ENCODE results near the gene PWWP2B. TPM values are rescaled to one million over a fixed set of nuclear protein-coding genes. Genes with fewer than 3 reads are reported as not detected.

PWWP2B gene
- total and polyA plus RNA-seq, 10 of the 15 experiments (the other 5 are each of a cell fraction or from before 2014, with no cell fraction given) = 0.04 to 0.87 (median 0.35) TPM; not detected in 4

GRCh38 chr10:132438091-132439024 lies 41.4 kb downstream of the PWWP2B start:
- Histone ChIP-seq H4K20me1 (ENCODE audit: control insufficient read depth, insufficient read depth) (no peaks in the 10 kb centered on the region), H3K27me3 (replicated peaks in 1 of 2; ENCODE audit: control insufficient read depth in 2 of 2, insufficient read depth in 2 of 2, low read length in 1 of 2) (no peaks in the 10 kb centered on the region), H3K36me3 (ENCODE audit: control insufficient read depth in 2 of 2, insufficient read depth in 2 of 2, low read length in 1 of 2) (no peaks in the 10 kb centered on the region), H3K79me2 (ENCODE audit: control insufficient read depth, insufficient read depth, low read length) (no peaks in the 10 kb centered on the region), H3K9me3 (replicated peaks; ENCODE audit: control insufficient read depth, insufficient read depth, low read length) (no peaks in the 10 kb centered on the region), H2AFZ (ENCODE audit: control insufficient read depth, low read depth, low read length) (no peak overlapping the region), H3K4me2 (ENCODE audit: control insufficient read depth, insufficient read depth) (no peak overlapping the region), H3K4me3 (no peak overlapping the region), H3K9ac (ENCODE audit: control insufficient read depth, insufficient read depth, low read length) (no peak overlapping the region), H3K4me1 (ENCODE audit: control insufficient read depth, insufficient read depth, low read length) (no peaks in the 10 kb centered on the region), H3K27ac (ENCODE audit: control insufficient read depth, insufficient read depth) (no peak overlapping the region)
- ChIA-PET POLR2A (no interaction called here), CTCF (no interaction called here), SMC1A (ENCODE audit: uncharacterized antibody, unreplicated experiment) (no interaction called here), RAD21 (ENCODE audit: unreplicated experiment) (no interaction called here)
- 28% methylated on average over 19 of the region's 19 CpGs for WGBS (ENCODE audit: insufficient coverage, insufficient replicate concordance, low lambda C conversion rate, missing lambda C conversion rate)
- no peak for TF ChIP-seq KAT2A (conservative IDR thresholded peaks at IDR 0.05; ENCODE audit: control insufficient read depth, low read depth, low read length)
- no peak for TF ChIP-seq NR2C2 (IDR thresholded peaks at IDR 0.05; ENCODE audit: borderline replicate concordance, control insufficient read depth, insufficient read length, low read depth)
- TF ChIP-seq ZZZ3 (IDR thresholded peaks at IDR 0.05; ENCODE audit: control insufficient read depth, insufficient read length, low read depth) = no peak
- TF ChIP-seq, protein P1, sequence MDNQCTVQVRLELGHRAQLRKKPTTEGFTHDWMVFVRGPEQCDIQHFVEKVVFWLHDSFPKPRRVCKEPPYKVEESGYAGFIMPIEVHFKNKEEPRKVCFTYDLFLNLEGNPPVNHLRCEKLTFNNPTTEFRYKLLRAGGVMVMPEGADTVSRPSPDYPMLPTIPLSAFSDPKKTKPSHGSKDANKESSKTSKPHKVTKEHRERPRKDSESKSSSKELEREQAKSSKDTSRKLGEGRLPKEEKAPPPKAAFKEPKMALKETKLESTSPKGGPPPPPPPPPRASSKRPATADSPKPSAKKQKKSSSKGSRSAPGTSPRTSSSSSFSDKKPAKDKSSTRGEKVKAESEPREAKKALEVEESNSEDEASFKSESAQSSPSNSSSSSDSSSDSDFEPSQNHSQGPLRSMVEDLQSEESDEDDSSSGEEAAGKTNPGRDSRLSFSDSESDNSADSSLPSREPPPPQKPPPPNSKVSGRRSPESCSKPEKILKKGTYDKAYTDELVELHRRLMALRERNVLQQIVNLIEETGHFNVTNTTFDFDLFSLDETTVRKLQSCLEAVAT (IDR thresholded peaks at IDR 0.05) = no peak
- TF ChIP-seq, protein P2, sequence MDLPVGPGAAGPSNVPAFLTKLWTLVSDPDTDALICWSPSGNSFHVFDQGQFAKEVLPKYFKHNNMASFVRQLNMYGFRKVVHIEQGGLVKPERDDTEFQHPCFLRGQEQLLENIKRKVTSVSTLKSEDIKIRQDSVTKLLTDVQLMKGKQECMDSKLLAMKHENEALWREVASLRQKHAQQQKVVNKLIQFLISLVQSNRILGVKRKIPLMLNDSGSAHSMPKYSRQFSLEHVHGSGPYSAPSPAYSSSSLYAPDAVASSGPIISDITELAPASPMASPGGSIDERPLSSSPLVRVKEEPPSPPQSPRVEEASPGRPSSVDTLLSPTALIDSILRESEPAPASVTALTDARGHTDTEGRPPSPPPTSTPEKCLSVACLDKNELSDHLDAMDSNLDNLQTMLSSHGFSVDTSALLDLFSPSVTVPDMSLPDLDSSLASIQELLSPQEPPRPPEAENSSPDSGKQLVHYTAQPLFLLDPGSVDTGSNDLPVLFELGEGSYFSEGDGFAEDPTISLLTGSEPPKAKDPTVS (IDR thresholded peaks at IDR 0.05; ENCODE audit: low read depth, low read length) = no peak
- TF ChIP-seq IKZF2 (IDR thresholded peaks at IDR 0.05) = no peak
- TF ChIP-seq IRF3 (IDR thresholded peaks at IDR 0.05) = no peak
- TF ChIP-seq STAT1 (conservative IDR thresholded peaks at IDR 0.05) = no peak
- no peak for TF ChIP-seq MYC (IDR thresholded peaks at IDR 0.05; ENCODE audit: insufficient read depth, insufficient read length, insufficient replicate concordance, low read length, severe bottlenecking)
- no peak for TF ChIP-seq POLR2A (IDR thresholded peaks at IDR 0.05; ENCODE audit: low read depth, low read length)
- no peak for TF ChIP-seq PML (IDR thresholded peaks at IDR 0.05; ENCODE audit: low read length)
- TF ChIP-seq, protein P3, sequence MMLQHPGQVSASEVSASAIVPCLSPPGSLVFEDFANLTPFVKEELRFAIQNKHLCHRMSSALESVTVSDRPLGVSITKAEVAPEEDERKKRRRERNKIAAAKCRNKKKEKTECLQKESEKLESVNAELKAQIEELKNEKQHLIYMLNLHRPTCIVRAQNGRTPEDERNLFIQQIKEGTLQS (IDR thresholded peaks at IDR 0.05; ENCODE audit: borderline replicate concordance, extremely low read depth, low read depth, low read length) = no peak
- DNase-seq (ENCODE audit: low read depth, low spot score) (no peak), ATAC-seq (no peak), FAIRE-seq (no peak)
- in situ Hi-C loops (cut with MboI) (no loop called here), intact Hi-C loops (cut with micrococcal nuclease; ENCODE audit: unreplicated experiment) (no loop called here)
- no TSS peak for BruUV-seq (replicated peaks)
